BLaER1 (cell line): ENCODE results near the gene LRRC56.
A peak's percentile ranks its signal among the peaks of the same experiment; 100 is the strongest.
"Not testable (repeated sequence)": the region's sequence is repeated elsewhere in the genome, so short reads cannot be mapped to it uniquely, and the experiment has no call there.

Experiments
- H3K27ac ChIP-seq: shearing (Covaris generic); formaldehyde crosslinking; 2 replicates; pipeline ENCODE4 v1.8.1; 2022
- H3K27me3 ChIP-seq: shearing (Covaris generic); formaldehyde crosslinking; 2 replicates; pipeline ENCODE4 v1.8.1; 2022
- H3K36me3 ChIP-seq: shearing (Covaris generic); formaldehyde crosslinking; 2 replicates; pipeline ENCODE4 v1.8.1; 2022
- H3K4me1 ChIP-seq: shearing (Covaris generic); formaldehyde crosslinking; 2 replicates; pipeline ENCODE4 v1.8.1; 2022
- H3K4me2 ChIP-seq: shearing (Covaris generic); formaldehyde crosslinking; 2 replicates; pipeline ENCODE4 v1.8.1; 2022
- H3K4me3 ChIP-seq: shearing (Covaris generic); formaldehyde crosslinking; 2 replicates; pipeline ENCODE4 v1.8.1; 2022
- H3K9ac ChIP-seq: shearing (Covaris generic); formaldehyde crosslinking; 2 replicates; pipeline ENCODE4 v1.8.1; 2022
- H3K9me3 ChIP-seq: shearing (Covaris generic); formaldehyde crosslinking; 2 replicates; pipeline ENCODE4 v1.8.1; 2022
- H4K20me1 ChIP-seq: shearing (Covaris generic); formaldehyde crosslinking; 2 replicates; pipeline ENCODE4 v1.8.1; 2022
- Cebpa-rat ChIP-seq: shearing (Covaris generic); IDR thresholded peaks from 2 replicates; pipeline ENCODE4 v1.8.1; 2022

Gene LRRC56

GRCh38 chr11:506995-507726, 30.2 kb upstream of the LRRC56 start, which contains the start of gene RNH1:
TSS of gene RNH1 (minus strand) at chr11:507242. CDS start at chr11:502162, 5,080 bp downstream.
- no peak for TF ChIP-seq Cebpa-rat
- peaks cover 31% of the 10 kb centered on the region for H3K27me3 ChIP-seq
- peaks cover 39% of the 10 kb centered on the region for H4K20me1 ChIP-seq
- peak within 1 kb of the TSS; percentile 90 for H3K27ac ChIP-seq
- peak within 1 kb of the TSS; percentile 97 for H3K4me2 ChIP-seq
- peak within 1 kb of the TSS; percentile 83 for H3K4me3 ChIP-seq
- H3K36me3 ChIP-seq, result peaks cover 25% of the 10 kb centered on the region
- peaks cover 45% of the 10 kb centered on the region for H3K4me1 ChIP-seq
- H3K9ac ChIP-seq, result peak within 1 kb of the TSS; percentile 86
- no peaks in the 10 kb centered on the region for H3K9me3 ChIP-seq

- Histone ChIP-seq H3K9me3 (no peaks in the 10 kb centered on the region), H3K9ac (peak overlapping the region; percentile 84), H3K4me3 (peak overlapping the region; percentile 83), H4K20me1 (peaks cover 32% of the 10 kb centered on the region), H3K27ac (peak overlapping the region; percentile 89), H3K4me2 (peak overlapping the region; percentile 97), H3K27me3 (peaks cover 31% of the 10 kb centered on the region), H3K4me1 (peaks cover 52% of the 10 kb centered on the region), H3K36me3 (peaks cover 22% of the 10 kb centered on the region)
- no peak for TF ChIP-seq Cebpa-rat
These were observed 29.4 kb upstream of the LRRC56 start for GRCh38 chr11:507727-508515.

- H3K36me3 ChIP-seq, result peaks cover 29% of the 10 kb centered on the region
- H3K4me2 ChIP-seq, result no peak overlapping the region
These were observed 28.4 kb upstream of the LRRC56 start for GRCh38 chr11:508956-509355.

DNA sequence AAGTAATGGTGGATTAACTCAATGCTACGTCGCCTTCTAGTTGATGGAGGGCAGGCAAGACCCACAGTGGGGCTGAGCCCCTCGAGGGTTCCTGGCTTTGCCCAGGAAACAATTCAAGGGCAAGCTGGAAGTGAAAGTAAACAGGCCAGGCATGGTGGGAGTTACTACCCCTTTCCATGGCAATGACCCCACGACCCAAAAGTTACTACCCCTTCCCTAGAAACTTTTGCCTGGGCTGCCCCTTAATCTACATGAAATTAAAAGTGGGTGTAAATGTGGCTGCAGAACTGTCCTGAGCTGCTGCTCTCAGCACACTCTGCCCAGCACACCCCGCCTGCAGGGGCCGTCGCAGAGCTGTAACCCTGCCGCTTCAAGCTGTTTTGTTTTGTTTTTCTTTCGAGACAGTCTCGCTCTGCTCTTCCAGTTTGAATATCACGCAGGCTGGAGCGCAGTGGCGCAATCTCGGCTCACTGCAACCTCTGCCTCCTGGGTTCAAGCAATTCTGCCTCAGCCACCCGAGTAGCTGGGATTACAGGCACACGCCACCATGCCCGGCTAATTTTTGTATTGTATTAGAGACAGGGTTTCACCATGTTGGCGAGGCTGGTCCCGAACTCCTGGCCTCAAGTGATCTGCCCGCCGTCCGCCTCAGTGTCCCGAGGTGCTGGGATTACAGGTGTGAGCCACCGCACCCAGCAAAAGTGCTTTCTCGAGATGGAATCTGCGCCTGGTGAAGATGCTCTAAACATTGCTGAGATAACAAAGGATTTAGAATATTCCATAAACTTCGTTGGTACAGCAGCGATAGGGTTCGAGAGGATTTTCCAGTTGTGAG, 24.3 kb upstream of the LRRC56 start:
- Histone ChIP-seq H3K36me3 (peaks cover 55% of the 10 kb centered on the region), H3K27ac (no peak overlapping the region), H3K9me3 (peaks cover 16% of the 10 kb centered on the region), H3K9ac (peak overlapping the region; percentile 6; the same call in 1 of the 2 replicates), H3K4me3 (no peak overlapping the region), H3K4me2 (no peak overlapping the region), H3K27me3 (no peaks in the 10 kb centered on the region), H4K20me1 (no peaks in the 10 kb centered on the region), H3K4me1 (peaks cover 22% of the 10 kb centered on the region)
- TF ChIP-seq Cebpa-rat, result no peak

More at GRCh38 chr11:508956-509355, 28.4 kb upstream of the LRRC56 start:
- Histone ChIP-seq H3K27ac (no peak overlapping the region), H3K9ac (no peak overlapping the region), H3K4me1 (peaks cover 51% of the 10 kb centered on the region), H3K4me3 (no peak overlapping the region), H4K20me1 (peaks cover 21% of the 10 kb centered on the region), H3K27me3 (peaks cover 22% of the 10 kb centered on the region), H3K9me3 (no peaks in the 10 kb centered on the region)
- TF ChIP-seq Cebpa-rat, result no peak

GRCh38 chr11:514606-515005, 22.7 kb upstream of the LRRC56 start:
- H4K20me1 ChIP-seq, result no peaks in the 10 kb centered on the region
- H3K4me2 ChIP-seq, result no peak overlapping the region
- TF ChIP-seq Cebpa-rat, result 0 out of 2 replicates have a peak, but pooled peaks have one; percentile 56
- no peak overlapping the region for H3K27ac ChIP-seq
- H3K4me1 ChIP-seq, result peaks cover 22% of the 10 kb centered on the region
- H3K9me3 ChIP-seq, result peaks cover 16% of the 10 kb centered on the region
- H3K9ac ChIP-seq, result no peak overlapping the region
- H3K4me3 ChIP-seq, result no peak overlapping the region
- H3K36me3 ChIP-seq, result peaks cover 49% of the 10 kb centered on the region
- no peaks in the 10 kb centered on the region for H3K27me3 ChIP-seq

GRCh38 chr11:515131-515530, 22.2 kb upstream of the LRRC56 start:
- H3K27me3 ChIP-seq, result no peaks in the 10 kb centered on the region
- H3K27ac ChIP-seq, result no peak overlapping the region
- peaks cover 16% of the 10 kb centered on the region for H3K9me3 ChIP-seq
- no peak for TF ChIP-seq Cebpa-rat
- no peak overlapping the region for H3K4me2 ChIP-seq
- no peak overlapping the region for H3K9ac ChIP-seq
- H3K4me1 ChIP-seq, result peaks cover 22% of the 10 kb centered on the region
- H4K20me1 ChIP-seq, result no peaks in the 10 kb centered on the region
- no peak overlapping the region for H3K4me3 ChIP-seq
- H3K36me3 ChIP-seq, result peaks cover 44% of the 10 kb centered on the region

DNA sequence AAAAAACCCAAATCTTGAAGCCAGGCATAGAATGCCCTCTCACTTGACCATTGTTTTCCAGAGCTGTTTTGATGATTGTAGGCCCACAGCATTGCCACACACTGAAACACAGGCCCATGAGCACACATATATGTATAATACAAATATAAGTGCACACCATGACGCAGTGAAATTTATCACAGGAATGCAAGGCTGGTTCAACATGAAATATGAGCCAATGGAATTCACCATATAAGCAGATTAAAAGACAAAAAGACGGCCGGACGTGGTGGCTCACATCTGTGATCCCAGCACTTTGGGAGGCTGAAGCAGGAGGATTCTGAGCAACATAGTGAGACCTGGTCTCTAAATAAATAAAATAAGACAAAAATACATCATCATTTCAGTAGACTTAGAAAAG, 20.9 kb upstream of the LRRC56 start:
- no peak overlapping the region for H3K4me2 ChIP-seq
- H3K4me3 ChIP-seq, result no peak overlapping the region
- no peak for TF ChIP-seq Cebpa-rat
- no peaks in the 10 kb centered on the region for H4K20me1 ChIP-seq
- H3K36me3 ChIP-seq, result peaks cover 37% of the 10 kb centered on the region; the same call in 1 of the 2 replicates
- peaks cover 29% of the 10 kb centered on the region for H3K4me1 ChIP-seq
- no peak overlapping the region for H3K27ac ChIP-seq
- no peak overlapping the region for H3K9ac ChIP-seq
- peaks cover 16% of the 10 kb centered on the region for H3K9me3 ChIP-seq
- H3K27me3 ChIP-seq, result no peaks in the 10 kb centered on the region

GRCh38 chr11:516918-517685, 20.2 kb upstream of the LRRC56 start:
- not testable (repeated sequence) for H4K20me1 ChIP-seq, H3K4me2 ChIP-seq, H3K27me3 ChIP-seq, H3K4me3 ChIP-seq, H3K9ac ChIP-seq, H3K27ac ChIP-seq
- Histone ChIP-seq H3K4me1 (peaks cover 24% of the 10 kb centered on the region), H3K9me3 (peaks cover 16% of the 10 kb centered on the region), H3K36me3 (peaks cover 37% of the 10 kb centered on the region; the same call in 1 of the 2 replicates)
